Cerebellar cortex (tissue), 1 donor: ENCODE measurements around the gene PSAT1.
"Not testable (repeated sequence)": the region's sequence is repeated elsewhere in the genome, so short reads cannot be mapped to it uniquely, and the experiment has no call there.

Experiments used
- DNase-seq: peaks from one replicate; pipeline ENCODE4 v3.0.0-alpha.2; 2015; ENCODE audit warnings: low spot score

Gene PSAT1

GRCh38 chr9:78296893-78297671 is at the start of gene PSAT1:
PSAT1 (plus strand) TSS chr9:78297125; CDS start chr9:78297211, 86 bp downstream.
- peak; percentile 88 for DNase-seq

- no peak for DNase-seq
These were observed 48.3 kb upstream of the PSAT1 start for GRCh38 chr9:78248635-78249034.

GRCh38 chr9:78249542-78249941 is 47.4 kb upstream of the PSAT1 start:
- no peak for DNase-seq

- DNase-seq, result no peak
These were observed 44.3 kb upstream of the PSAT1 start for GRCh38 chr9:78252616-78253015.

- no peak for DNase-seq
These were observed 43.6 kb upstream of the PSAT1 start for GRCh38 chr9:78253285-78253684.

- peak; percentile 28 for DNase-seq
These were observed 35.4 kb upstream of the PSAT1 start for GRCh38 chr9:78261403-78262001.

- no peak for DNase-seq
These were observed 34.3 kb upstream of the PSAT1 start for GRCh38 chr9:78262655-78263054.

GRCh38 chr9:78267889-78268288 is 29.0 kb upstream of the PSAT1 start:
- no peak for DNase-seq

GRCh38 chr9:78269784-78270183 is 27.1 kb upstream of the PSAT1 start:
- no peak for DNase-seq

GRCh38 chr9:78272307-78272706 is 24.6 kb upstream of the PSAT1 start:
- DNase-seq, result no peak

GRCh38 chr9:78273761-78274160 is 23.2 kb upstream of the PSAT1 start:
- DNase-seq, result no peak

- DNase-seq, result no peak
These were observed 18.6 kb upstream of the PSAT1 start for GRCh38 chr9:78278177-78278777.

- no peak for DNase-seq
These were observed 18.1 kb upstream of the PSAT1 start for GRCh38 chr9:78278801-78279200.

- DNase-seq, result peak; percentile 18
These were observed 15.8 kb upstream of the PSAT1 start for GRCh38 chr9:78280982-78281668.

- not testable (repeated sequence) for DNase-seq
These were observed 12.7 kb upstream of the PSAT1 start for GRCh38 chr9:78284181-78284580.

- DNase-seq, result no peak
These were observed 10.8 kb upstream of the PSAT1 start for GRCh38 chr9:78286125-78286524.

- no peak for DNase-seq
These were observed 10.0 kb upstream of the PSAT1 start for GRCh38 chr9:78286946-78287388.

- DNase-seq, result no peak
These were observed 8.6 kb upstream of the PSAT1 start for GRCh38 chr9:78288214-78288892.

- DNase-seq, result no peak
These were observed 7.5 kb upstream of the PSAT1 start for GRCh38 chr9:78289474-78289873.

- no peak for DNase-seq
These were observed 5.5 kb upstream of the PSAT1 start for GRCh38 chr9:78291240-78291925.

- DNase-seq, result no peak
These were observed 4.9 kb upstream of the PSAT1 start for GRCh38 chr9:78292026-78292425.
